SIG-M5 (cell line): ENCODE results near the gene CBL.

Experiments used
- DNase-seq: peaks from one replicate; lab custom pipeline; 2025; lab: John Stamatoyannopoulos, UW

The CBL gene

DNA sequence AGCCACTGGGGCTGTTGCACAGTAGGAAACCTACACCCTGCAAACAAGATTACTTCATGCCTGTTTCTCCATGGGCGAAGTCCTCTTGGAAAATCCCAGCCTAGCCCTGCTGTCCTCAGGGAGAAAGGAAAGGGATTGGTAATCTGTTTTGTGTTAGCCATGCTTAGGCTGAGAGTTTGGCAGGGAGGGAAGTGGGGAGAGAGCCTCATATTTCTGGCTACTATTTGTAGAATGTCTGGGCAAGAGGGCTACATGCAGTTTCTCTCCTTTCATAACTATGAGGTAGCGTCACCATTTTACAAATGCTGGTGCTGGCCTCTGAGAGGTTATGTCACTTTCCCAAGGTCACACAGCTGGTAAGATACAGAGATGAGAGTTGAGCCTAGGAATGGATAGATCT lies 141.1 kb downstream of the CBL start:
- DNase-seq: no peak

DNA sequence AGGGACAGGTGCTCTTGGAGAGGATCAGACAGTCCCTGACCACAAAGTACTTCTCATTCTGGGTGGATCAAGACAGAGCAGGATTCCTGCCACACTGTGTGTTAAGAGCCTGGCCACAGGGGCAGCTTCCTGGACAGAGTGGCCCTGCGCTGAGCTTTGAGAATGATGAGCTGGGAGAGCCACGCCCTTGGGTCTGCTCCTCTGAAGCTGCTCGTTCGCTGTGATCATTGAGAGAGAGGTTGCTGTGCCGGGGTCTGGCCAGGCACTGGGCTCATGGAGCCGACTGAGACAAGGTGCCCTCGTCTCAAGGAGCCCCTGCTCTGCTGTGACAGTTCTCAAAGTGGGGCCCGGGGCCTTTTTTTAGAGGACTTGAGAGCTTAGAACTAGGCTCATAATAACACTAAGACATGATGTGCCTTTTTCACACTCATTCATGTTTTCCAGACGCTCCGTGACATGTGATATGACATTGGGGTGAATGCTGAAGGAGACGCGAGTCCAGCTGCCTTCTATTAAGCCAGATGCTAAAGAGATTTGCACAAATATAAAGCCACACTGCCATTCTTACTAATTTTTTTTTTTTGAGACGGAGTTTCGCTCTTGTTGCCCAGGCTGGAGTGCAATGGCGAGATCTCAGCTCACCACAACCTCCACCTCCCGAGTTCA lies 141.9 kb downstream of the CBL start:
- DNase-seq: no peak

DNA sequence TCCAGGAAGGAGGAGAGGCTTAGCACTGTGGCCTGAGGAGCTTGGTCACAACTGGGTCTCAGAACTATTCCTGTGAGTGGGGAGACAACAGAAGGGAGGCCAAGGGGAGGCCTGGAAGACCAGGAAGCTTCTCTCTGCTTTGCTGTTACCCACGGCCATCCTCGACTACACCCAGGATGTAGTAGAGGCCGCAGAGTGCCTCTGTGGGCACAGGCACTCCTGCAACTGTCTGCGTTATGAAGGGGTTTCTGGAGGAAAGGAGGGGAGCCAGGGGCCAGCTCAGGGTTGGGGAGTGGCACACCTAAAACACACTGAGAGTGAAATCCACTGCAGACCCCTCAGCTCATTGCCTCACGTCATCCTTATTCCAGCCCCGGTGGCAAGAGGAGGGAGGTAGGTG lies 144.2 kb downstream of the CBL start:
- no peak for DNase-seq

DNA sequence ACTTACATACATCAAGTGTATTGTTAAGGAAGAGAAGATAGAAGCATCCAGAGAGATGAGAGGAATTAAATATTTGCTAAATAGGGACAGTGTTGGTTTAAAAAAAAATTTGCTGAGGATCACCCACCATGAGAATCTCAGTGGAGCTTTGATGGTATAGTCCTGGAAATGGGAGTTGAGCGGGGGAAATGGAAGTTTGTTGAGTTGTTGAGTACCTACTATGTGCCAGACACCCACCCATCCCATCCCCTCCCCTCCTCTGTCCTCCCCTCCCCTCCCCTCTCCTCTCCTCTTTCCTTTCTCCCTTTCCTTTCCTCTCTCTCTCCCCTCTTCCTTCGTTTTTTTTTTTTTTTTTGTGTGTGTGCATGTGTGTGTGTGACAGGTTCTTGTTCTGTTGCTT lies 145.1 kb downstream of the CBL start:
- DNase-seq: no peak

DNA sequence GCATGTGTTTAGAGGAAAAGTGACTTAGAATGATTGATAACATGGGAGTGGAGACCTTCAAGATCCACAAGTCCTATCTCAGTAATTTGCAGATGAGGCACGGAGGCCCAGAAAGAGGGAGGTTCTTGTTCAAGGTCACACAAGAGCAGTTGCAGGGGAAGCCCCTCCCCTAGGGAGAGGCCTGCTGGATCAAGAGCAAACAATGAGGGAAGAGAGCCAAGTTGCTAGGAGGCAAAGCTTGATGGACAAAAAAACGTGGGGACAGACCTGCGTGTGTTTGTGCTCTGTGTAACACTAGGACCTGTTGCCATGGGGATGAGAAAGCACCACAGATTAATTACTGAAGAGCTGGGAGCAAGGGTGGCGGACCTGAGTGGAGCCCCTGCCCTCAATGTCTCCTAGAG lies 146.7 kb downstream of the CBL start:
- no peak for DNase-seq

DNA sequence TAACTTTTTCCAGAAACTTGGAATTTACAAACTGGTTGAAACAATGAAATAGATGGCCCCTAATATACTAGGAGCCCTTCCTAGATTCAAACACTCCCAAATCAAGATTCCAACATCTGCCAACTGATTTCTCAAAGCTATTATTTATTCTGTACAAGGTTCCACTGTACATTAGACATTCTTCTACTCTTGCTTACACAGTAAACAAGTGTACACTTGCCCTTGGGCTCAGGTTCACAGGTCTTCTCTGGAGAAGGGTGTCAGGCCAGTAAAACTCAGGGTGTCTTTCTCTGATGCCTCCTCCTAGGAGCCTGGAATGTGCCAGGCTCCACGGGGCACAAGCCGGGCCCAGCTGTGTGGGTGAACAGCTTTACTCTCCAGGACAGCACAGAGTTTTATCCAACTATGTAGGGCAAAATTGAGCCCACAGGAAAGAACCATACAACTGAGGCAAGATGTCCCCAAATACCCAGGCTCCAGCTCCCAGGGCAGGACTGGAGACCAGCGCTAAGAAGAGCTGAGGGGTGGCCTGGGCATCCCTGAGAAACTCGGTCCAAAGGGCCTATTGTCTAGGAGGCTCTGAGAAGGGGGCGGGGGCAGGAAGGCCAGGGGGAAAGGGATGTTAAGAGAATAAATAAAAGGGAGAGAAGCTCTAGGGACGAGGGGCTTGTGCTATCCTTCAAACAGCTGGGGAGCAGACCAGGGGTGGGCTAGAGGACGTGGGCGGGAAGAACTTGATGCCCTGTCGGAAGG lies 149.1 kb downstream of the CBL start:
- DNase-seq: no peak

DNA sequence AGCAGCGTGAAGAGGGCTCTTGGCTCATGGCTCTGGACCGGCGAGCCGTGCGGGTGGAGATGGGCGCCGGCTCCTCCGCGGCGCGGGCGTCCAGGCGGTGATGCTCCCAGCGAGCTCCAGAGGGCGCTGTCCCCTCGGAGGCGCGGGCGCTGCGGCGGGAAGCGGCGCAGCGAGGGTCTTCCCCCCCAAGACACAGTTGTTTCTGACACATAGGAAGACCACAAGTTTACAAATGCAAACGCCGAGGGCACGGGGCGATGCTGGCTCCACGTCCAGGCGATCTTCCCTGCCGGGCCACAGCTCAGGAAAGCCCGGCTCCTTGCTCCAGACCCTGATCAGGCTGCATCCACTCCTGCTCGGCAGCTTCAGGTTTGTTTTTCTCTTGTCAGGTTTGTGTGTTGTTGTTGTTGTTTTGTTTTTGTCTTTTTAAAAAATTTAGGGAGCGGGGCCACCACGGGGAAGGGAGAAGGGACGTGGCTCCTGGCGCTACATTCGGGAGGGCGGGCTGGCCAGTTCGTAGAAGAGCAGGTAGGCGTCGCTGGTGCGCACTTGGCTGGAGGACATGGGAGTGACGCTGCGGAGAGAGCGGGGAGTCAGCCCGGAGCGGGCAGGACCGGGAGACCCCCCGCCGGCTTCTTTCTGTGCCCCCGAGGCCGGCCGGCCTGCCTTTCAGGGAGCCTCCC lies 150.4 kb downstream of the CBL start:
- DNase-seq: no peak

DNA sequence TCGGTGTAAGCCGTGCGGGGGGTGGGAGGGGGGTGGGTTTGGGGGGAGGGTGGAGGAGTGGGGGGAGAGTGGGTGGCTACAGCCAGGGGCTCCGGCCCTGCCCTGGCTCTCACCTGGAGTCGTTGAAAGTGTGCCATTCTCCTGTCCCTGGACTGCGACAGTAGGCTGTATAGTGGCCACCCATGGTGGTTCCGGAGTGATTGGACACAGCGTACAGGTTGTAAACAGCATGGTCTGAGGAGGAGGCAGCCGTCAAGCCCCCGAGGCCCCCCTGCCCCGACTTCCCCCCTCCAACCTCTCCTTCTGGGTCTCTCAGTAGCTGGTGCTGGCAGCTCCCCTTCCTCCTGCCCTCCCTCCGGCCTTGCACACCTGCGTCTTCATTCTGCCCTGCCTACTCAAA lies 150.9 kb downstream of the CBL start:
- no peak for DNase-seq
